K562 (cell line): ENCODE measurements around the gene HTR1D.

ENCODE experiments used
- CBX5 ChIP-seq: IDR thresholded peaks from 2 replicates; pipeline ENCODE4 v1.6.1; 2014; ENCODE audit warnings: low read depth, borderline replicate concordance
- DIDO1 ChIP-seq: fragments of 450-650 bp; IDR thresholded peaks from 2 replicates; pipeline ENCODE4 v1.6.1; 2016; ENCODE audit warnings: low read depth, missing biosample characterization, missing genetic modification characterization
- FOS ChIP-seq: IDR thresholded peaks from 3 replicates; pipeline ENCODE4 v1.6.1; 2011; ENCODE audit not compliant: insufficient read length; ENCODE audit errors: extremely low read depth
- JUND ChIP-seq, 2 experiments: IDR thresholded peaks; 2 replicates in 1 of 2; 3 replicates in 1 of 2; pipeline ENCODE4 v1.6.1; 2011; ENCODE audit warnings: borderline replicate concordance in 2 of 2, low read depth in 2 of 2, low read length in 2 of 2, improper control_type of control experiment in 1 of 2, missing biosample characterization in 1 of 2, missing genetic modification characterization in 1 of 2, missing genetic modification reagents in 1 of 2
- STAG1 ChIP-seq: sonication (generic); formaldehyde crosslinking; IDR thresholded peaks from 2 replicates; pipeline ENCODE4 v1.5.0; 2020; ENCODE audit warnings: missing genetic modification reagents, borderline replicate concordance
- ZSCAN32 ChIP-seq: fragments of 450-650 bp; formaldehyde crosslinking; IDR thresholded peaks from 2 replicates; pipeline ENCODE4 v1.4.0; 2020; ENCODE audit warnings: mild to moderate bottlenecking, moderate library complexity
- TF ChIP-seq, protein P1 (sequence below), 3 experiments: IDR thresholded peaks in 2 of 3; conservative IDR thresholded peaks in 1 of 3; 2 replicates each; pipeline ENCODE4 v1.5.1; 2011 to 2012; ENCODE audit warnings: low read length in 3 of 3, mild to moderate bottlenecking in 3 of 3, control low read depth in 2 of 3, improper control_type of control experiment in 1 of 3, inconsistent platforms in 1 of 3, low read depth in 1 of 3, mixed read lengths in 1 of 3, moderate library complexity in 1 of 3; ENCODE audit not compliant: insufficient read depth in 2 of 3
- TF ChIP-seq, protein P2 (sequence below): fragments of 250-450 bp; sonication (Bioruptor Pico); IDR thresholded peaks from 2 replicates; pipeline ENCODE4 v1.9.0; 2021; ENCODE audit warnings: mild to moderate bottlenecking, inconsistent platforms

DNA sequence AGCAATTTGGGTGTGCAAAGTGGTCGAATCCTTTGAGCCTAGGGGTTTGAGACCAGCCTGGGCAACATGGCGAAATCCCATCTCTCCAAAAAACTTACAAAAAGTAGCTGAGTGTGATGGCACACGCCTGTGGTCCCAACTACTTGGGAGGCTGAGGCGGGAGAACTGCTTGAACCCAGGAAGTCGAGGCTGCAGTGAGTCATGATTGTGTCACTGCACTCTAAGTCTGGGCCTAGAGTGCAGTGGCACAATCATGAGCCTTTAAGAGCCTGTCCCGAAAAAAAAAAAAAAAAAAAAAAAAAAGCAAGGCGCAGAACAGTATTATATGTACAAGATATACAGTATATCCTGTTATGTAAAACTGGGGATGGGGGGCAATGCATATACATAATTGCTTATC, 25.1 kb upstream of the HTR1D start:
- no peak for TF ChIP-seq JUND (IDR thresholded peaks at IDR 0.05; ENCODE audit: borderline replicate concordance, low read depth, low read length)
- TF ChIP-seq JUND (tag; IDR thresholded peaks at IDR 0.05; ENCODE audit: borderline replicate concordance, low read depth, low read length), result no peak
- TF ChIP-seq, protein P1, sequence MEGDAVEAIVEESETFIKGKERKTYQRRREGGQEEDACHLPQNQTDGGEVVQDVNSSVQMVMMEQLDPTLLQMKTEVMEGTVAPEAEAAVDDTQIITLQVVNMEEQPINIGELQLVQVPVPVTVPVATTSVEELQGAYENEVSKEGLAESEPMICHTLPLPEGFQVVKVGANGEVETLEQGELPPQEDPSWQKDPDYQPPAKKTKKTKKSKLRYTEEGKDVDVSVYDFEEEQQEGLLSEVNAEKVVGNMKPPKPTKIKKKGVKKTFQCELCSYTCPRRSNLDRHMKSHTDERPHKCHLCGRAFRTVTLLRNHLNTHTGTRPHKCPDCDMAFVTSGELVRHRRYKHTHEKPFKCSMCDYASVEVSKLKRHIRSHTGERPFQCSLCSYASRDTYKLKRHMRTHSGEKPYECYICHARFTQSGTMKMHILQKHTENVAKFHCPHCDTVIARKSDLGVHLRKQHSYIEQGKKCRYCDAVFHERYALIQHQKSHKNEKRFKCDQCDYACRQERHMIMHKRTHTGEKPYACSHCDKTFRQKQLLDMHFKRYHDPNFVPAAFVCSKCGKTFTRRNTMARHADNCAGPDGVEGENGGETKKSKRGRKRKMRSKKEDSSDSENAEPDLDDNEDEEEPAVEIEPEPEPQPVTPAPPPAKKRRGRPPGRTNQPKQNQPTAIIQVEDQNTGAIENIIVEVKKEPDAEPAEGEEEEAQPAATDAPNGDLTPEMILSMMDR (IDR thresholded peaks at IDR 0.05 in 2 of 3, conservative IDR thresholded peaks at IDR 0.05 in 1 of 3; ENCODE audit: insufficient read depth in 2 of 3, low read depth in 1 of 3, low read length in 3 of 3), result no peak
- TF ChIP-seq DIDO1, result no peak
- no peak for TF ChIP-seq ZSCAN32 (CRISPR knock-in tag)
- TF ChIP-seq, protein P2, sequence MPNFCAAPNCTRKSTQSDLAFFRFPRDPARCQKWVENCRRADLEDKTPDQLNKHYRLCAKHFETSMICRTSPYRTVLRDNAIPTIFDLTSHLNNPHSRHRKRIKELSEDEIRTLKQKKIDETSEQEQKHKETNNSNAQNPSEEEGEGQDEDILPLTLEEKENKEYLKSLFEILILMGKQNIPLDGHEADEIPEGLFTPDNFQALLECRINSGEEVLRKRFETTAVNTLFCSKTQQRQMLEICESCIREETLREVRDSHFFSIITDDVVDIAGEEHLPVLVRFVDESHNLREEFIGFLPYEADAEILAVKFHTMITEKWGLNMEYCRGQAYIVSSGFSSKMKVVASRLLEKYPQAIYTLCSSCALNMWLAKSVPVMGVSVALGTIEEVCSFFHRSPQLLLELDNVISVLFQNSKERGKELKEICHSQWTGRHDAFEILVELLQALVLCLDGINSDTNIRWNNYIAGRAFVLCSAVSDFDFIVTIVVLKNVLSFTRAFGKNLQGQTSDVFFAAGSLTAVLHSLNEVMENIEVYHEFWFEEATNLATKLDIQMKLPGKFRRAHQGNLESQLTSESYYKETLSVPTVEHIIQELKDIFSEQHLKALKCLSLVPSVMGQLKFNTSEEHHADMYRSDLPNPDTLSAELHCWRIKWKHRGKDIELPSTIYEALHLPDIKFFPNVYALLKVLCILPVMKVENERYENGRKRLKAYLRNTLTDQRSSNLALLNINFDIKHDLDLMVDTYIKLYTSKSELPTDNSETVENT (CRISPR knock-in tag), result no peak
- TF ChIP-seq CBX5, result no peak
- TF ChIP-seq FOS, result no peak
- no peak for TF ChIP-seq STAG1 (CRISPR knock-in tag)
